ENCODE results near the gene NDUFB11.

- TF ChIP-seq, protein P1, sequence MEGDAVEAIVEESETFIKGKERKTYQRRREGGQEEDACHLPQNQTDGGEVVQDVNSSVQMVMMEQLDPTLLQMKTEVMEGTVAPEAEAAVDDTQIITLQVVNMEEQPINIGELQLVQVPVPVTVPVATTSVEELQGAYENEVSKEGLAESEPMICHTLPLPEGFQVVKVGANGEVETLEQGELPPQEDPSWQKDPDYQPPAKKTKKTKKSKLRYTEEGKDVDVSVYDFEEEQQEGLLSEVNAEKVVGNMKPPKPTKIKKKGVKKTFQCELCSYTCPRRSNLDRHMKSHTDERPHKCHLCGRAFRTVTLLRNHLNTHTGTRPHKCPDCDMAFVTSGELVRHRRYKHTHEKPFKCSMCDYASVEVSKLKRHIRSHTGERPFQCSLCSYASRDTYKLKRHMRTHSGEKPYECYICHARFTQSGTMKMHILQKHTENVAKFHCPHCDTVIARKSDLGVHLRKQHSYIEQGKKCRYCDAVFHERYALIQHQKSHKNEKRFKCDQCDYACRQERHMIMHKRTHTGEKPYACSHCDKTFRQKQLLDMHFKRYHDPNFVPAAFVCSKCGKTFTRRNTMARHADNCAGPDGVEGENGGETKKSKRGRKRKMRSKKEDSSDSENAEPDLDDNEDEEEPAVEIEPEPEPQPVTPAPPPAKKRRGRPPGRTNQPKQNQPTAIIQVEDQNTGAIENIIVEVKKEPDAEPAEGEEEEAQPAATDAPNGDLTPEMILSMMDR (conservative IDR thresholded peaks at IDR 0.05 in 1 of 2, IDR thresholded peaks at IDR 0.05 in 1 of 2; ENCODE audit: low read depth in 1 of 2, low read length in 2 of 2), result no peak
- TF ChIP-seq EZH2 (IDR thresholded peaks at IDR 0.05; ENCODE audit: low read length, missing control alignments), result no peak
These were observed 6.9 kb upstream of the NDUFB11 start for GRCh38 chrX:47151435-47151834.

Measured in fibroblast of lung (primary cell).